Keratinocyte (primary cell): ENCODE data around the gene STX3. TPM values are rescaled to one million over a fixed set of nuclear protein-coding genes. Genes with fewer than 3 reads are reported as not detected.

ENCODE experiments used
- DNase-seq: peaks from one replicate; pipeline ENCODE4 v3.0.0-alpha.2; 2011; ENCODE audit warnings: low read depth, missing footprints, low spot score
- FAIRE-seq: peaks from 2 replicates; lab custom pipeline; 2011; peaks lifted over from hg19 to GRCh38; lab: Jason Lieb, UNC
- H2AFZ ChIP-seq: 2 replicates; pipeline ENCODE4 v1.6.0; 2012; ENCODE audit warnings: low read length, control low read depth, inconsistent platforms; ENCODE audit not compliant: control insufficient read depth
- H3K27ac ChIP-seq: 2 replicates; pipeline ENCODE4 v1.5.1; 2011; ENCODE audit warnings: low read length; ENCODE audit not compliant: control insufficient read depth, insufficient read depth
- H3K27me3 ChIP-seq: 3 replicates; pipeline ENCODE4 v1.6.0; 2011; ENCODE audit warnings: low read length; ENCODE audit not compliant: control insufficient read depth, insufficient read depth; ENCODE audit errors: extremely low read depth
- H3K36me3 ChIP-seq, 2 experiments: 2 replicates in 1 of 2; 3 replicates in 1 of 2; pipeline ENCODE4 v1.5.1; 2011; ENCODE audit warnings: low read length in 2 of 2, mild to moderate bottlenecking in 1 of 2; ENCODE audit not compliant: control insufficient read depth in 2 of 2, insufficient read depth in 2 of 2; ENCODE audit errors: extremely low read depth in 1 of 2
- H3K4me1 ChIP-seq: 3 replicates; pipeline ENCODE4 v1.5.1; 2011; ENCODE audit warnings: low read length; ENCODE audit not compliant: control insufficient read depth, insufficient read depth; ENCODE audit errors: extremely low read depth
- H3K4me2 ChIP-seq: 3 replicates; pipeline ENCODE4 v1.6.0; 2011; ENCODE audit warnings: low read depth, low read length; ENCODE audit not compliant: control insufficient read depth, insufficient read depth; ENCODE audit errors: extremely low read depth
- H3K4me3 ChIP-seq, 3 experiments: fragments of 200-600 bp in 1 of 3; sonication (generic) in 1 of 3; 2 replicates in 2 of 3; 3 replicates in 1 of 3; pipeline ENCODE4 v1.5.1; 2011 to 2016; ENCODE audit warnings: low read length in 3 of 3, mild to moderate bottlenecking in 3 of 3, control low read depth in 2 of 3, inconsistent platforms in 1 of 3, low read depth in 1 of 3, mixed read lengths in 1 of 3, mixed run types in 1 of 3, moderate library complexity in 1 of 3; ENCODE audit not compliant: control insufficient read depth in 2 of 3, insufficient read depth in 2 of 3; ENCODE audit errors: extremely low read depth in 1 of 3
- H3K79me2 ChIP-seq: 2 replicates; pipeline ENCODE4 v1.6.0; 2012; ENCODE audit warnings: low read length; ENCODE audit not compliant: control insufficient read depth, insufficient read depth
- H3K9ac ChIP-seq: 3 replicates; pipeline ENCODE4 v1.6.0; 2011; ENCODE audit warnings: low read length; ENCODE audit not compliant: control insufficient read depth, insufficient read depth; ENCODE audit errors: extremely low read depth
- H3K9me1 ChIP-seq: 3 replicates; pipeline ENCODE4 v1.6.0; 2011; ENCODE audit warnings: low read length; ENCODE audit not compliant: control insufficient read depth, insufficient read depth; ENCODE audit errors: extremely low read depth
- H3K9me3 ChIP-seq: 2 replicates; pipeline ENCODE4 v1.5.1; 2012; ENCODE audit warnings: low read depth, low read length; ENCODE audit not compliant: control insufficient read depth
- H4K20me1 ChIP-seq: 3 replicates; pipeline ENCODE4 v1.6.0; 2011; ENCODE audit warnings: low read length; ENCODE audit not compliant: control insufficient read depth, insufficient read depth; ENCODE audit errors: extremely low read depth
- CTCF ChIP-seq, 3 experiments: IDR thresholded peaks in 1 of 3; conservative IDR thresholded peaks in 1 of 3; optimal IDR thresholded peaks in 1 of 3; 2 replicates in 2 of 3; 3 replicates in 1 of 3; pipeline versions ENCODE3 to v1.5.1; 2011; ENCODE audit warnings: low read length in 3 of 3, mild to moderate bottlenecking in 3 of 3, moderate library complexity in 2 of 3, control low read depth in 1 of 3, inconsistent platforms in 1 of 3; ENCODE audit not compliant: insufficient read depth in 2 of 3; ENCODE audit errors: extremely low read depth in 1 of 3
- EZH2 ChIP-seq: IDR thresholded peaks from one replicate; pipeline ENCODE4 v1.6.1; 2012; ENCODE audit warnings: inconsistent platforms, mild to moderate bottlenecking, low read length, moderate library complexity
- dilution Hi-C: fragments of 300-500 bp; cut with MboI; formaldehyde crosslinking; loops from one replicate; pipeline ENCODE4 v1.7.0; 2020; ENCODE audit warnings: low sequenced_read_pairs; ENCODE audit not compliant: extremely low pct_ligation_motif_present
- polyA plus RNA-seq, 5 experiments: library from polyadenylated mRNA; depleted of rRNA in 3 of 5; stranded (reverse) in 3 of 5; stranded (forward) in 1 of 5; unstranded in 1 of 5; fragments of >200 nt; gene quantifications; 1 replicate in 1 of 5; 2 replicates in 3 of 5; 3 replicates in 1 of 5; pipeline versions ENCODE4 v1.2.1 to v1.2.3, GENCODE V29; 2011 to 2012; ENCODE audit warnings: missing spikeins in 2 of 5, low read depth in 1 of 5, low replicate concordance in 1 of 5

Gene STX3
- polyA plus RNA-seq, 1 donor (not counting 4 experiments of a cell fraction or from before 2014, with no cell fraction given): 48.0 TPM

DNA sequence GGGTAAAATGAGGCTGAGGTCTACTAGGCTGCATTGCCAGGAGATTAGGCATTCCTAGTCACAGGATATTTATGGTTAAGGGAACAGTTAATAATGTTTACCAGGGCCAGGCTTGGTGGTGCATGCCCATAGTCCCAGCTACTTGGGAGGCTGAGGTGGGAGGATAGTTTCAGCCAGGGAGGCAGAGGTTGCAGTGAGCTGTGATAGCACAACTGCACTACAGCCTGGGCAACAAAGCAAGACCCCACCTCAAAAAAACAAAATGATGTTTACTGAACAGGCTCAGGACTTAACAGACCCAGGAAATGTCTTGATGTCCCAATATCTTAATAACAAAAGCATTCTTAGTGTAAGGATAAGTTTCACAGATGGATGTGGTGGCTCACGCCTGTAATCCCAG is 58.2 kb downstream of the STX3 start:
- no peak for FAIRE-seq
- Histone ChIP-seq H3K9me3 (no peaks in the 10 kb centered on the region), H3K4me3 (no peak overlapping the region), H3K27me3 (no peaks in the 10 kb centered on the region), H3K4me1 (peaks cover 14% of the 10 kb centered on the region), H3K36me3 (peaks cover 0 to 5% of the 10 kb centered on the region in 2 experiments), H2AFZ (no peak overlapping the region), H3K4me2 (no peak overlapping the region), H3K79me2 (peaks cover 12% of the 10 kb centered on the region), H3K9me1 (no peaks in the 10 kb centered on the region), H3K9ac (no peak overlapping the region), H4K20me1 (no peaks in the 10 kb centered on the region), H3K27ac (no peak overlapping the region)
- DNase-seq: no peak
- no peak for TF ChIP-seq EZH2
- no peak for TF ChIP-seq CTCF (optimal IDR thresholded peaks at IDR 0.05 in 1 of 3, IDR thresholded peaks at IDR 0.05 in 1 of 3, conservative IDR thresholded peaks at IDR 0.05 in 1 of 3; ENCODE audit: extremely low read depth in 1 of 3, insufficient read depth in 2 of 3, low read length in 3 of 3)
- dilution Hi-C loops: no loop called here

DNA sequence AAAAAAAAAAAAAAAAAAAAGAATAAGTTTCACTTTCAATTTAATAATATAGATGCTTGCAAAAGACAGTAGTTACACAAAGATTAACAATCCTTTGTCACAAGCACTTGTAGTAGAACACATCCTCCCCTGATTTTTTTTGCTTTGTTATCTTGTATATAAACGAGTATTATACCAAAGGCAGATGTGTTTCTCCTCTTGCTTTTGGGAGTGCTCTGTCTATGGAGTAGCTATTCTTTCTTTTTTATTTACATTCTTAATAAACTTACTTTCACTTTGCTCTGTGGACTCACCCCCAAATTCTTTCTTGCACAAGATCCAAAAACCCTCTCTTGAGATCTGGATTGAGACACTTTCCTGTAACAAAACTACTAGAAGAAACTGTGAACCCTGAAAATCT is 58.8 kb downstream of the STX3 start:
- Histone ChIP-seq H3K79me2 (peaks cover 10% of the 10 kb centered on the region), H3K27ac (no peak overlapping the region), H3K9ac (no peak overlapping the region), H2AFZ (no peak overlapping the region), H3K9me3 (no peaks in the 10 kb centered on the region), H3K4me3 (no peak overlapping the region), H4K20me1 (no peaks in the 10 kb centered on the region), H3K36me3 (no peaks in the 10 kb centered on the region), H3K4me1 (peaks cover 11% of the 10 kb centered on the region), H3K27me3 (no peaks in the 10 kb centered on the region), H3K4me2 (no peak overlapping the region), H3K9me1 (no peaks in the 10 kb centered on the region)
- no peak for DNase-seq
- no peak for FAIRE-seq
- dilution Hi-C loops: no loop called here
- no peak for TF ChIP-seq CTCF (optimal IDR thresholded peaks at IDR 0.05 in 1 of 3, IDR thresholded peaks at IDR 0.05 in 1 of 3, conservative IDR thresholded peaks at IDR 0.05 in 1 of 3; ENCODE audit: extremely low read depth in 1 of 3, insufficient read depth in 2 of 3, low read length in 3 of 3)
